ENCODE results near the gene CDK17. TPM values are rescaled to one million over a fixed set of nuclear protein-coding genes. Genes with fewer than 3 reads are reported as not detected.
"Not testable (repeated sequence)": the region's sequence is repeated elsewhere in the genome, so short reads cannot be mapped to it uniquely, and the experiment has no call there.

CDK17 gene
- total RNA-seq, 2 experiments from 2014 or later: 25.2 to 28.5 TPM

- CTCF ChIA-PET: interaction anchor here (1.1 kb wide), 1 partner anchor 11 kb away, joined by 4 read pairs; no protein-coding TSS in a partner anchor
- POLR2A ChIA-PET: no interaction called here
These were observed 31.6 kb downstream of the CDK17 start for GRCh38 chr12:96368687-96369086.

- POLR2A ChIA-PET: no interaction called here
- CTCF ChIA-PET: interaction anchor here (1.1 kb wide), 1 partner anchor 12 kb away, joined by 4 read pairs; no protein-coding TSS in a partner anchor
These were observed 32.0 kb downstream of the CDK17 start for GRCh38 chr12:96368233-96368632.

- ChIA-PET POLR2A (no interaction called here), CTCF (no interaction called here)
These were observed 33.9 kb downstream of the CDK17 start for GRCh38 chr12:96366381-96366654.

- CTCF ChIA-PET: no interaction called here
- POLR2A ChIA-PET: no interaction called here
These were observed 34.4 kb downstream of the CDK17 start for GRCh38 chr12:96365604-96366380.

- POLR2A ChIA-PET: no interaction called here
- CTCF ChIA-PET: no interaction called here
These were observed 36.0 kb downstream of the CDK17 start for GRCh38 chr12:96364092-96364700.

- ChIA-PET POLR2A (no interaction called here), CTCF (interaction anchor here (0.8 kb wide), 2 partner anchors 9 to 18 kb away, joined by 3 read pairs; no protein-coding TSS in a partner anchor)
These were observed 39.2 kb downstream of the CDK17 start for GRCh38 chr12:96361074-96361473.

- POLR2A ChIA-PET: no interaction called here
- CTCF ChIA-PET: interaction anchor here (0.8 kb wide), 2 partner anchors 9 to 18 kb away, joined by 3 read pairs; no protein-coding TSS in a partner anchor
These were observed 39.7 kb downstream of the CDK17 start for GRCh38 chr12:96360550-96360949.

GRCh38 chr12:96359328-96359727 lies 40.9 kb downstream of the CDK17 start:
- CTCF ChIA-PET: no interaction called here
- POLR2A ChIA-PET: no interaction called here

GRCh38 chr12:96356831-96357230 lies 43.4 kb downstream of the CDK17 start:
- POLR2A ChIA-PET: no interaction called here
- CTCF ChIA-PET: no interaction called here

- POLR2A ChIA-PET: no interaction called here
- CTCF ChIA-PET: interaction anchor here (0.6 kb wide), 1 partner anchor 171 kb away, joined by 3 read pairs; no protein-coding TSS in a partner anchor
These were observed 45.2 kb downstream of the CDK17 start for GRCh38 chr12:96354844-96355534.

- ChIA-PET POLR2A (no interaction called here), CTCF (no interaction called here)
These were observed 45.9 kb downstream of the CDK17 start for GRCh38 chr12:96354326-96354725.

- POLR2A ChIA-PET: no interaction called here
- CTCF ChIA-PET: interaction anchor here (1.0 kb wide), 1 partner anchor 8 kb away, joined by 3 read pairs; no protein-coding TSS in a partner anchor
These were observed 47.9 kb downstream of the CDK17 start for GRCh38 chr12:96352161-96352835.

- CTCF ChIA-PET: interaction anchor here (1.0 kb wide), 1 partner anchor 10 kb away, joined by 3 read pairs; no protein-coding TSS in a partner anchor
- POLR2A ChIA-PET: interaction anchor here (0.7 to 0.8 kb wide), 2 partner anchors 49 to 77 kb away, joined by 4 to 6 read pairs; partner anchors contain the start of gene CDK17
These were observed 49.3 kb downstream of the CDK17 start for GRCh38 chr12:96350982-96351381.

- ChIA-PET CTCF (no interaction called here), POLR2A (no interaction called here)
These were observed 53.0 kb downstream of the CDK17 start for GRCh38 chr12:96347130-96347699.

GRCh38 chr12:96346716-96347115 lies 53.5 kb downstream of the CDK17 start:
- POLR2A ChIA-PET, CTCF ChIA-PET: not testable (repeated sequence)

- ChIA-PET POLR2A (no interaction called here), CTCF (no interaction called here)
These were observed 56.0 kb downstream of the CDK17 start for GRCh38 chr12:96344124-96344695.

- ChIA-PET CTCF (no interaction called here), POLR2A (no interaction called here)
These were observed 56.8 kb downstream of the CDK17 start for GRCh38 chr12:96343347-96343954.

- POLR2A ChIA-PET, CTCF ChIA-PET: not testable (repeated sequence)
These were observed 60.6 kb downstream of the CDK17 start for GRCh38 chr12:96339666-96340065.

- ChIA-PET CTCF (no interaction called here), POLR2A (no interaction called here)
These were observed 61.3 kb downstream of the CDK17 start for GRCh38 chr12:96338852-96339471.
